HepG2 (cell line): ENCODE data around the gene ACTN2. TPM values are rescaled to one million over a fixed set of nuclear protein-coding genes. Genes with fewer than 3 reads are reported as not detected.

Source experiments
- ASH2L ChIP-seq: fragments of 300-600, 200-600 bp; sonication (generic); IDR thresholded peaks from 2 replicates; pipeline ENCODE4 v1.7.0; 2017; ENCODE audit warnings: low read depth, mild to moderate bottlenecking, moderate library complexity, mixed read lengths, low read length; ENCODE audit not compliant: insufficient read length
- BCL3 ChIP-seq: sonication (generic); formaldehyde crosslinking; IDR thresholded peaks from 2 replicates; pipeline ENCODE4 v1.5.1; 2020; ENCODE audit warnings: mild to moderate bottlenecking, missing genetic modification reagents, moderate library complexity
- CENPT ChIP-seq: sonication (generic); formaldehyde crosslinking; IDR thresholded peaks from 2 replicates; pipeline ENCODE4 v1.8.0; 2022; ENCODE audit warnings: low read depth, mild to moderate bottlenecking, moderate library complexity, missing genetic modification reagents
- DRAP1 ChIP-seq: IDR thresholded peaks from 2 replicates; pipeline ENCODE4 v1.6.1; 2016; ENCODE audit warnings: missing genetic modification reagents, missing compliant biosample characterization
- FLYWCH1 ChIP-seq: sonication (generic); formaldehyde crosslinking; IDR thresholded peaks from 2 replicates; pipeline ENCODE4 v1.8.1; 2023; ENCODE audit warnings: mild to moderate bottlenecking, missing genetic modification reagents
- HDAC2 ChIP-seq: sonication (generic); formaldehyde crosslinking; IDR thresholded peaks from 2 replicates; pipeline ENCODE4 v1.4.0; 2020; ENCODE audit warnings: missing genetic modification reagents
- PHF5A ChIP-seq: IDR thresholded peaks from one replicate; pipeline ENCODE4 v1.6.1; 2018; ENCODE audit warnings: low read depth, missing genetic modification reagents; ENCODE audit not compliant: unreplicated experiment
- PHF8 ChIP-seq: sonication (generic); formaldehyde crosslinking; IDR thresholded peaks from 2 replicates; pipeline ENCODE4 v1.5.0; 2020; ENCODE audit warnings: missing genetic modification reagents
- PITX1 ChIP-seq: sonication (generic); formaldehyde crosslinking; IDR thresholded peaks from 2 replicates; pipeline ENCODE4 v1.5.1; 2020; ENCODE audit warnings: mild to moderate bottlenecking, missing genetic modification reagents
- RFXAP ChIP-seq: sonication (generic); formaldehyde crosslinking; IDR thresholded peaks from 2 replicates; pipeline ENCODE4 v1.4.0; 2020; ENCODE audit warnings: missing genetic modification reagents, borderline replicate concordance
- STAT6 ChIP-seq: sonication (generic); formaldehyde crosslinking; IDR thresholded peaks from 2 replicates; pipeline ENCODE4 v1.4.0; 2020; ENCODE audit warnings: missing genetic modification reagents, mild to moderate bottlenecking, borderline replicate concordance
- TRIM22 ChIP-seq: fragments of 450-650 bp; IDR thresholded peaks from 2 replicates; pipeline ENCODE4 v1.6.1; 2017
- ZBTB7A ChIP-seq: sonication (generic); formaldehyde crosslinking; IDR thresholded peaks from 2 replicates; pipeline ENCODE4 v1.8.0; 2022; ENCODE audit warnings: mild to moderate bottlenecking, missing genetic modification reagents
- ZFP62 ChIP-seq: sonication (generic); formaldehyde crosslinking; IDR thresholded peaks from 2 replicates; pipeline ENCODE4 v1.4.0; 2020; ENCODE audit warnings: missing genetic modification reagents
- ZNF121 ChIP-seq: sonication (generic); formaldehyde crosslinking; IDR thresholded peaks from 2 replicates; pipeline ENCODE4 v1.5.0; 2020; ENCODE audit warnings: mild to moderate bottlenecking, missing genetic modification reagents
- ZNF142 ChIP-seq: sonication (generic); formaldehyde crosslinking; IDR thresholded peaks from 2 replicates; pipeline ENCODE4 v1.4.0; 2020; ENCODE audit warnings: missing genetic modification reagents
- ZNF549 ChIP-seq: sonication (generic); formaldehyde crosslinking; IDR thresholded peaks from 2 replicates; pipeline ENCODE4 v1.5.0; 2020; ENCODE audit warnings: missing genetic modification reagents
- ZNF550 ChIP-seq: sonication (generic); formaldehyde crosslinking; IDR thresholded peaks from 2 replicates; pipeline ENCODE4 v1.4.0; 2020; ENCODE audit warnings: mild to moderate bottlenecking, missing genetic modification reagents, borderline replicate concordance
- polyA plus RNA-seq, 8 experiments: library from polyadenylated mRNA; depleted of rRNA in 3 of 8; stranded (reverse) in 7 of 8; unstranded in 1 of 8; fragments of >200 nt; fragmentation: Illumina TruSeq in 4 of 8; extraction: Trizol in 4 of 8; gene quantifications; 2 replicates each; pipeline versions ENCODE4 v1.2.1 to v1.2.3, GENCODE V29; 2011 to 2016; ENCODE audit warnings: low read depth in 4 of 8, missing spikeins in 1 of 8, mixed read lengths in 1 of 8; ENCODE audit not compliant: insufficient read depth in 1 of 8
- total RNA-seq, 5 experiments: library from RNA; depleted of rRNA; stranded (reverse); fragments of >200 nt; fragmentation: Illumina TruSeq; extraction: Trizol; gene quantifications; 2 replicates each; pipeline ENCODE4 v1.2.3, GENCODE V29; 2016; ENCODE audit warnings: low read depth in 1 of 5

Gene ACTN2
- total and polyA plus RNA-seq, 2 of the 13 experiments (the other 11 are each of a cell fraction or from before 2014, with no cell fraction given) = 0.04 to 0.13 TPM

- peak; percentile 91; the same call in 1 of the 2 replicates for TF ChIP-seq BCL3 (CRISPR knock-in tag)
- no peak for TF ChIP-seq ZNF549 (CRISPR knock-in tag)
- TF ChIP-seq TRIM22 = no peak
- TF ChIP-seq FLYWCH1 (CRISPR knock-in tag) = no peak
- no peak for TF ChIP-seq ZFP62 (CRISPR knock-in tag)
- 0 out of 2 replicates have a peak, but pooled peaks have one; percentile 60 for TF ChIP-seq STAT6 (CRISPR knock-in tag)
- TF ChIP-seq RFXAP (CRISPR knock-in tag) = peak; percentile 15
- peak; percentile 85 for TF ChIP-seq ZBTB7A (CRISPR knock-in tag)
- TF ChIP-seq ZNF550 = no peak
- peak; percentile 38; the same call in 1 of the 2 replicates for TF ChIP-seq DRAP1
- TF ChIP-seq PITX1 (CRISPR knock-in tag) = peak; percentile 49; the same call in 1 of the 2 replicates
- peak; percentile 86 for TF ChIP-seq ASH2L
- TF ChIP-seq ZNF142 (CRISPR knock-in tag) = peak; percentile 68; the same call in 1 of the 2 replicates
- peak; percentile 56 for TF ChIP-seq HDAC2
- 0 out of 2 replicates have a peak, but pooled peaks have one; percentile 35 for TF ChIP-seq CENPT (CRISPR knock-in tag)
- peak; percentile 94 for TF ChIP-seq PHF8
- TF ChIP-seq PHF5A = no peak
- no peak; the same call in 1 of the 2 replicates for TF ChIP-seq ZNF121
These were observed 108.9 kb downstream of the ACTN2 start, which contains the start of gene MTR (continued) for GRCh38 chr1:236795035-236795756.
